Tibial artery (tissue), 4 donors: ENCODE measurements around the gene SEC62.

Experiments
- DNase-seq, 2 donors: peaks; one replicate each; pipeline ENCODE4 v3.0.0-alpha.2; 2019
- H3K27ac ChIP-seq, 2 donors: fragments of 200-600 bp; sonication (generic) in 1 of 2; 1 replicate in 1 of 2; 2 replicates in 1 of 2; pipeline ENCODE4 v1.5.1; 2018 to 2019; ENCODE audit warnings: mild to moderate bottlenecking in 1 of 2
- H3K27me3 ChIP-seq, 2 donors: fragments of 200-600 bp; sonication (generic) in 1 of 2; one replicate each; pipeline versions ENCODE4 v1.5.1 to v1.6.0; 2016 to 2019
- H3K36me3 ChIP-seq, 3 donors: fragments of 200-600 bp; sonication (generic) in 2 of 3; one replicate each; pipeline ENCODE4 v1.5.1; 2016 to 2019; ENCODE audit warnings: mild to moderate bottlenecking in 2 of 3
- H3K4me1 ChIP-seq, 4 donors: fragments of 200-600 bp; sonication (generic) in 2 of 4; 1 replicate in 3 of 4; 2 replicates in 1 of 4; pipeline ENCODE4 v1.5.1; 2016 to 2019
- H3K4me3 ChIP-seq, 2 donors: fragments of 200-600 bp; sonication (generic) in 1 of 2; 1 replicate in 1 of 2; 2 replicates in 1 of 2; pipeline ENCODE4 v1.5.1; 2018 to 2019; ENCODE audit warnings: mild to moderate bottlenecking in 2 of 2
- H3K9me3 ChIP-seq, 3 donors: fragments of 200-600 bp; sonication (generic) in 1 of 3; one replicate each; pipeline ENCODE4 v1.5.1; 2016 to 2019
- CTCF ChIP-seq, 2 experiments: fragments of 200-600 bp in 1 of 2; fragments of 450-650 bp in 1 of 2; IDR thresholded peaks; one replicate each; pipeline ENCODE4 v1.5.1; 2017 to 2019; ENCODE audit warnings: antibody characterized with exemption in 2 of 2, mild to moderate bottlenecking in 1 of 2, moderate library complexity in 1 of 2
- intact Hi-C: fragments of 100-400 bp; cut with DNase I; formaldehyde crosslinking; loops from one replicate; pipeline ENCODE4 v1.15.0; 2023; ENCODE audit warnings: low total_unique reads

SEC62 gene

DNA sequence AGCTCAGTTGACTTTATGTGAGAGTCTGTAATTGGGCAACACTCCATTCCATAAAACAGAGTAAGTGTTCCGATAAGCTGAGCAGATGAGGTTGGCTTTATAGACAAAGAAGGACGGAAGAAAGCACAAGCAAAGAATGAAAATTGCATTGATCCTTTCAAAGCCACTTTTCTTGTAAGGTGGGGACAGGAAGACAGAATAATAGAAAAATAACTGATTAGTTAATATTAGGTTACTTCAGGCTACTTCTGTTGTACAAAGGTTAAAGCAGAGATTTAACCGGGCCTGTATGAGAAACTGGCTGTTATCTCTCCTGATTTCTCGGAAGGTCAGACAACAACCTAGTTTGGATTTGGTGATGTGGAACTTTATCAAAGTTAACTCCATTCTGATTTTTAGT is 55.7 kb downstream of the SEC62 start:
- no peak for DNase-seq
- Histone ChIP-seq H3K27me3 (no peaks in the 10 kb centered on the region), H3K36me3 (no peaks in the 10 kb centered on the region), H3K4me3 (no peak overlapping the region), H3K4me1 (no peaks in the 10 kb centered on the region), H3K9me3 (no peaks in the 10 kb centered on the region), H3K27ac (no peak overlapping the region)
- TF ChIP-seq CTCF (IDR thresholded peaks at IDR 0.05) = no peak
- intact Hi-C loops = no loop called here

GRCh38 chr3:170023165-170023564 is 56.6 kb downstream of the SEC62 start:
- no peak for TF ChIP-seq CTCF (IDR thresholded peaks at IDR 0.05)
- Histone ChIP-seq H3K4me1 (no peaks in the 10 kb centered on the region), H3K27ac (no peak overlapping the region), H3K9me3 (no peaks in the 10 kb centered on the region), H3K36me3 (no peaks in the 10 kb centered on the region), H3K4me3 (no peak overlapping the region), H3K27me3 (no peaks in the 10 kb centered on the region)
- DNase-seq = no peak
- intact Hi-C loops = no loop called here

DNA sequence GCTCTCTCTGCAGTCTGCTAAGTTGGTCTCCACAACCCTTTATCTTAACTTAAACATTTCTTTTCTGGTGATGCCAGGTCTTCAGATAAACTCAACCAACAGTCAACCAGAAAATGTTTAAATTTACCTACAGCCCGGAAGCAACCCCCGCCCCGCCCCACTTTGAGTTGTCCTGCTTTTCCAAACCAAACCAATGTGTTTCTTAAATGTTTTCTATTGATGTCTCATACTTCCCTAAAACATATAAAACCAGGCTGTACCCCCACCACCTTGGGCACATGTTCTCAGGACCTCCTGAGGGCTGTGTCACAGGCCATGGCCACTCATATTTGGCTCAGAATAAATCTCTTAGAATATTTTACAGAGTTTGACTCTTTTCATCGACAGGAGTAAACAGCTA is 58.0 kb downstream of the SEC62 start:
- Histone ChIP-seq H3K4me1 (no peaks in the 10 kb centered on the region), H3K36me3 (no peaks in the 10 kb centered on the region), H3K4me3 (no peak overlapping the region), H3K27ac (no peak overlapping the region), H3K27me3 (no peaks in the 10 kb centered on the region), H3K9me3 (no peaks in the 10 kb centered on the region)
- no peak for TF ChIP-seq CTCF (IDR thresholded peaks at IDR 0.05)
- DNase-seq = no peak
- intact Hi-C loops = no loop called here

DNA sequence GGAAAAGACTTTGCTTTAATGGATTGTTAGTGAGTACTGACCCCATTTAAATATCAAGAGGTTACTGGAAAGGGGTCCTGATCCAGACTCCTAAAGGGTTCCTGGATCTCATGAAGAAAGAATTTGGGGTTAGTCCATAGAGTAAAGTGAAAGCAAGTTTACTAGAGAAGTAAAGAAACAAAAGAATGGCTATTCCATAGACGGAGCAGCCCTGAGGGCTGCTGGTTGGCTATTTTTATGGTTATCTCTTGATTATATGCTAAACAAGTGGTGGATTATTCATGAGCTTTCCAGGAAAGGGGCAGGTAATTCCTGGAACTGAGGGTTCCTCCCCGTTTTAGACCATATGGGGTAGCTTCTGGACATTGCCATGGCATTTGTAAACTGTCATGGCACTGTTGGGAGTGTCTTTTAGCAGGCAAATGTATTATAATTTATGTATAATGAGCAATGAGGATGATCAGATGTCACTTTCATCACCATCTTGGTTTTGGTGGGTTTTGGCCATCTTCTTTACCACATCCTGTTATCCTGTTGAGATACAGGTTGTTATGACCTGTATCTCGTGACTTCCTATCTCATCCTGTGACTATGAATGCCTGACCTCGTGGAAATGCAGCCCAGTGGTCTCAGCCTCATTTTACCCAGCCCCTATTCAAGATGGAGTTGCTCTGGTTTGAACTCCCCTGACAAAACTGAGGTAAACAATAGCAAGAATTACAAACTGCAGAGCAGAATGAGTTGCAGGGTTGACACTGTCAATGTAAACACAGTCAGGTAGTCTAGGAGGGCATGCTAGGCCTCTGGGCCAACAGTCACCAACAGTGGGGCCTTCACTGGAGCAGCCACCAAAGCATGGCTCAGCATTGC is 60.9 kb downstream of the SEC62 start:
- DNase-seq = no peak

DNA sequence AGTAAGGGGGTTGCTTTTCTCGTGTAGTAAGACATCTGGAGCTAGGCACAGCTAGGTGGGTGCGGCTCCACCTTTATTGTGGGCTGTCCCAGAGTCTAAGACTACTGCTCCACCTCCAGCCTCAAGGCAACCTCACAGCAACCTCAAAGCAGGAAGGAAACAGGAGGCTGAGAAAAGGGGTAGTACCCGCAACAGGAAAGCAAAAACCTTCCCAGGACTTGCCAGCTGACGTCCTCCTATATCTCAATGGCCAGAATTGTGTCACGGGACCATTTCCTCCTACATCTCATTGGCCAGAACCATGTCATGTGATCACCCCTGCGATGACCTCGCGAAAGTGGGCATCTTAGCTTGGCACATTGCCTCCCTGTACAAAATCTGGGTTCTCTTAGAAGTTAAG is 66.9 kb downstream of the SEC62 start:
- Histone ChIP-seq H3K27me3 (peaks cover 0 to 28% of the 10 kb centered on the region in 2 donors), H3K9me3 (no peaks in the 10 kb centered on the region), H3K4me1 (peaks cover 0 to 12% (median 11%) of the 10 kb centered on the region in 4 donors), H3K4me3 (no peak overlapping the region), H3K36me3 (no peaks in the 10 kb centered on the region), H3K27ac (no peak overlapping the region)
- DNase-seq = no peak
- no peak for TF ChIP-seq CTCF (IDR thresholded peaks at IDR 0.05)
- intact Hi-C loops = no loop called here

More for the DNA sequence above, 60.9 kb downstream of the SEC62 start:
- no peaks in the 10 kb centered on the region for H3K36me3 ChIP-seq
- TF ChIP-seq CTCF (IDR thresholded peaks at IDR 0.05) = no peak
- no peak overlapping the region for H3K27ac ChIP-seq
- no peak overlapping the region for H3K4me3 ChIP-seq
- H3K4me1 ChIP-seq = no peaks in the 10 kb centered on the region
- intact Hi-C loops = no loop called here
- no peaks in the 10 kb centered on the region for H3K9me3 ChIP-seq
- no peaks in the 10 kb centered on the region for H3K27me3 ChIP-seq
